Epithelial cell of esophagus (primary cell): Measurements from ENCODE around the gene GAB4.

Experiments used
- DNase-seq: peaks from one replicate; pipeline ENCODE4 v3.0.0; 2010; ENCODE audit warnings: low read depth
- H3K4me3 ChIP-seq: 2 replicates; pipeline ENCODE4 v1.5.1; 2011; ENCODE audit warnings: mild to moderate bottlenecking, low read length, control low read depth
- CTCF ChIP-seq: IDR thresholded peaks from 2 replicates; pipeline ENCODE4 v1.5.1; 2011; ENCODE audit warnings: low read depth, mild to moderate bottlenecking, low read length, control low read depth, inconsistent platforms; ENCODE audit not compliant: insufficient read depth; ENCODE audit errors: missing control alignments

Gene GAB4

DNA sequence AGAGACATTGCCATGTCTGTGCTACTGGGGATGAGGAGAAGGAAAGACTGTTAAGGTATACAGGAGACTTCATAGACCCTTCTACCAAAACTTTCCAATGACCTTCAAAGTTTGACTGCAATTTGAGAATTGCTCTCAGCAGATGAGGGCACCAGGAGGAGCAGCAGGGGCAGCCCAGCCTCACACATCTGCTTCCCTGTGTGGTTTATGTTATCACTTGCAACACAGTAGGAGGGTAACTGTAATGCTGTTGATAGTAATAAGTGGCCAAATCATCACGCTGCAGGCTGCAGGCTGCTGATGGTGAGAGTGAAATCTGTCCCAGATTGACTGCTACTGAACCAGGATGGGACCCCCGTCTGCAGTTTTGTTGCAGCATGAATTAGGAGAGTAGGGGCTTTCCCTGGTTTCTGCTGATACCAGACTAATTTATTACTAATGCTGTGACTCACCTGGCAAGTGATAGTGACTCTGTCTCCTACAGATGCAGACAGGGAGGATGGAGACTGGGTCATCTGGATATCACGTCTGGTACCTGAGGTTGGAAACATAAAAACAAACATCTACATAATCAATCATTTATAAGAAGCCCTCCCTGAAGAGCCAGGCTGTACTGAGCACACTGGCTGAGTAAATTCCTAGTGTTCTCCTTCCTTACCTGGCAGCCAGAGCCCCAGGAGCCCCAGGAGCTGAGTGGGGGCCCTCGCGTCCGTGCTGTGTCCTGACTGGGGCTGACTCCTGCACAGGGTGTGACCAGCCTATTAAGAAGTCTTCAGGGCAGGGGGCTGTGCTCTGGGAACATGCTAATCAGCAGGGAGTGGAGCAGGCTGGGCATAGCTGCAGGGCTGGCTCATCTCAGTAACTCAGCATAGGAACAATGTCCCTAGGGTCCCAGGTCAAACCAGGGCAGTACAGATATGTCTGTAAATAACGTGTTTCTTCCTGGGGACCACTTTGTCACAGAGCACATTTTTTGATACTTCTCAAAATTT is 74.4 kb downstream of the GAB4 start:
- no peak overlapping the region for H3K4me3 ChIP-seq
- TF ChIP-seq CTCF: no peak

GRCh38 chr22:16932577-16932976 is 75.4 kb downstream of the GAB4 start:
- TF ChIP-seq CTCF: no peak
- no peak overlapping the region for H3K4me3 ChIP-seq
- no peak for DNase-seq

More for the DNA sequence above, 74.4 kb downstream of the GAB4 start:
- DNase-seq: peak; percentile 5

GRCh38 chr22:16925407-16925966 is 82.5 kb downstream of the GAB4 start:
- TF ChIP-seq CTCF: no peak
- H3K4me3 ChIP-seq: no peak overlapping the region
- DNase-seq: no peak

DNA sequence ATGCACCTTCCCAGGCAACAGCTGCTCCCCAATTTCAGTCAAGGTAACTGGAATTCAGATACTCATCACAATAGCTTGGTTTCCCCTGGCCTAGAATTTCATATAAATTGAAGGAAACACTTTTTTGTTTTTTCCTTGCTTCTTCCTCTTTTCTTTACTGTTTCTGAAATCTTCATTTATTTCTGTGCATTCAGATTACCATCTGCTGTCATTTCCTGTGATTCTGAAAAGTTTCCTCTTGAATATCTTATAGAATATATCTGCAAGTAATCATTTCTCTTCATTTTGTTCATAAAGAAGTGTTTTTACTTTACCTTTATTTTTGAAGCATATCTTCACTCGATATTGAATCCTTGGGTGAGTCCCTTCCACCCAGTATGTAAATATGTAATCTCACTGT is 85.3 kb downstream of the GAB4 start:
- no peak for TF ChIP-seq CTCF

GRCh38 chr22:16922076-16922475 is 85.9 kb downstream of the GAB4 start:
- no peak for DNase-seq
- no peak for TF ChIP-seq CTCF
- H3K4me3 ChIP-seq: no peak overlapping the region

More for the DNA sequence above, 85.3 kb downstream of the GAB4 start:
- no peak for DNase-seq
- H3K4me3 ChIP-seq: no peak overlapping the region

DNA sequence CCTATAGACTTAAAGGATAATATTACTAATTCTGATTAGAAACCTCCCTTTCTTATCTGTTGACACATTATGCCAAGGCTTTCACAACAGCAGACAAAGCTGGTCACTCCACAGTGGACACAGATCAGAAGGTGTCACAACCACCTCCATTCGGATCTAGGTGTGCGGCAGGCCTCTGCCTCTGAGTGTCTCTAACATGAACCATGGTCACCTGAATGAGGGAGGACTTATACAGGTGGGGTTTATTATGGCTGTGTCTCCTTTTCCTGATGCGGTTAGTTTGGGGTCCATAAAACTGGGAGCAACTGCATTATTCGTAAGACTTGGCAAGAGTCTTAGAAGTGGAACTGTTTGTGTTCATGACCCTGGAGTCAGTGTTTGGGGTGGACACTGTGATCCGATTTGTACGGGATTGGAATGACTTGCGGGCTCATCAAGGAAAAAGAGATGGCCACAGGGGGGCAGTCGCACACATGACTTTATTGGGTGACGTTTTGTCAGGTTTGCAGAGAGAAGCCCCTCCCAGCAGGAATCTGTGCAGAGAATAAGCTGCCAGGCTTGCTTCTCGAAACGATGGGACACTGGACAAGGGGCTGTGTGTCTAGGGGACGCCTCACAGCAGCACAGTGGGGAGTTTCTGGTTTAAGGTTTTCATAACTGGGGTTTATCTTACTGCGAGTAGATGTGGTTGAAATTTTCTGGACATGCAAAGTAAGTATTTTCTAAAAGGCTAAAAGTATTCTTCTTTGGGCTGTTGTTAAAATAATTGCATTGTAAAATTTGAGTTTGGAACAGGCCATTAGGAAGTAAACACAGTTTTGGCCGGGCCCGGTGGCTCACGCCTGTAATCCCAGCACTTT is 90.6 kb downstream of the GAB4 start:
- DNase-seq: peak; percentile 30
- peak; percentile 48 for TF ChIP-seq CTCF
- H3K4me3 ChIP-seq: no peak overlapping the region
